Lung microvascular endothelial cell (primary cell): ENCODE results near the gene DMAC2L. TPM values are rescaled to one million over a fixed set of nuclear protein-coding genes. Genes with fewer than 3 reads are reported as not detected.

Experiments used
- total RNA-seq: library from RNA; depleted of rRNA; stranded (reverse); fragments of >200 nt; gene quantifications from 2 replicates; pipeline ENCODE4 v1.2.1, GENCODE V29; 2014

The DMAC2L gene
- total RNA-seq, 1 donor from 2014 or later, result 4.2 TPM

Other genes with a start within 250 kb of the DMAC2L start
- 1.7 and 2.6 TPM in 2 replicates for gene VCPKMT, start 195.8 kb upstream of the DMAC2L start, total RNA-seq
- gene SOS2, start 80.7 kb upstream of the DMAC2L start, total RNA-seq, result 17.9 and 28.8 TPM in 2 replicates
- gene L2HGDH, start 95 bp upstream of the DMAC2L start, total RNA-seq, result 2.4 and 3.9 TPM in 2 replicates
- gene CDKL1, start 84.6 kb downstream of the DMAC2L start, total RNA-seq, result 28.3 and 31.9 TPM in 2 replicates
- 30.9 and 53.6 TPM in 2 replicates for gene MAP4K5, start 220.2 kb downstream of the DMAC2L start, total RNA-seq
- gene ATL1, start 247.8 kb downstream of the DMAC2L start, total RNA-seq, result 0.40 and 0.87 TPM in 2 replicates